ENCODE results near the gene DAPK2. TPM values are rescaled to one million over a fixed set of nuclear protein-coding genes. Genes with fewer than 3 reads are reported as not detected.

The DAPK2 gene
- total RNA-seq, 1 donor from 2014 or later = 0.52 TPM

- H3K27ac Mint-ChIP-seq (ENCODE audit: unreplicated experiment) = no peak overlapping the region
- H3K9me3 Mint-ChIP-seq (ENCODE audit: unreplicated experiment) = peaks cover 2% of the 10 kb centered on the region
- H3K4me3 Mint-ChIP-seq (ENCODE audit: unreplicated experiment) = no peak overlapping the region
- Histone ChIP-seq H4K20me1 (ENCODE audit: insufficient read depth, low read length) (no peaks in the 10 kb centered on the region), H3K4me1 (ENCODE audit: insufficient read depth, low read length) (no peaks in the 10 kb centered on the region), H3K9ac (ENCODE audit: low read length) (no peak overlapping the region), H3K36me3 (ENCODE audit: insufficient read depth, low read length) (no peaks in the 10 kb centered on the region), H3K79me2 (ENCODE audit: insufficient read depth, low read length) (no peaks in the 10 kb centered on the region), H3K27ac (ENCODE audit: low read depth, low read length) (no peak overlapping the region), H3K27me3 (ENCODE audit: insufficient read depth, low read length) (peaks cover 2% of the 10 kb centered on the region), H3K9me3 (ENCODE audit: insufficient read depth, low read depth, low read length) (no peaks in the 10 kb centered on the region), H3K4me2 (ENCODE audit: low read length) (no peak overlapping the region), H3K4me3 (ENCODE audit: insufficient read depth, low read depth, low read length) (no peak overlapping the region), H2AFZ (ENCODE audit: low read depth, low read length) (no peak overlapping the region)
- no peaks in the 10 kb centered on the region for H3K36me3 Mint-ChIP-seq (ENCODE audit: low read depth, unreplicated experiment)
- H3K27me3 Mint-ChIP-seq (ENCODE audit: low read depth, unreplicated experiment) = peaks cover 18% of the 10 kb centered on the region
- DNase-seq (ENCODE audit: low read depth) (no peak), FAIRE-seq (no peak)
- no peak for TF ChIP-seq EZH2 (IDR thresholded peaks at IDR 0.05; ENCODE audit: insufficient read depth, low read length)
- TF ChIP-seq CTCF (IDR thresholded peaks at IDR 0.05; ENCODE audit: insufficient read depth, low read depth, low read length) = no peak
- H3K4me1 Mint-ChIP-seq (ENCODE audit: low read depth, unreplicated experiment) = no peaks in the 10 kb centered on the region
Measured at GRCh38 chr15:63931556-63931955, 114.7 kb downstream of the DAPK2 start.

GRCh38 chr15:63930034-63930433 is 116.3 kb downstream of the DAPK2 start:
- no peak for DNase-seq (ENCODE audit: low read depth)
- no peaks in the 10 kb centered on the region for H3K9me3 ChIP-seq (ENCODE audit: insufficient read depth, low read depth, low read length)
- H4K20me1 ChIP-seq (ENCODE audit: insufficient read depth, low read length) = no peaks in the 10 kb centered on the region
- H3K79me2 ChIP-seq (ENCODE audit: insufficient read depth, low read length) = no peaks in the 10 kb centered on the region
- H3K9ac ChIP-seq (ENCODE audit: low read length) = no peak overlapping the region
- H3K36me3 ChIP-seq (ENCODE audit: insufficient read depth, low read length) = no peaks in the 10 kb centered on the region
- no peaks in the 10 kb centered on the region for H3K4me1 ChIP-seq (ENCODE audit: insufficient read depth, low read length)
- H2AFZ ChIP-seq (ENCODE audit: low read depth, low read length) = no peak overlapping the region
- no peak overlapping the region for H3K4me3 Mint-ChIP-seq (ENCODE audit: unreplicated experiment)
- H3K27ac ChIP-seq (ENCODE audit: low read depth, low read length) = no peak overlapping the region
- H3K4me1 Mint-ChIP-seq (ENCODE audit: low read depth, unreplicated experiment) = no peaks in the 10 kb centered on the region
- no peak for FAIRE-seq
- H3K4me3 ChIP-seq (ENCODE audit: insufficient read depth, low read depth, low read length) = no peak overlapping the region
- no peak overlapping the region for H3K4me2 ChIP-seq (ENCODE audit: low read length)
- peaks cover 29% of the 10 kb centered on the region for H3K27me3 Mint-ChIP-seq (ENCODE audit: low read depth, unreplicated experiment)
- no peak overlapping the region for H3K27ac Mint-ChIP-seq (ENCODE audit: unreplicated experiment)
- peaks cover 2% of the 10 kb centered on the region for H3K9me3 Mint-ChIP-seq (ENCODE audit: unreplicated experiment)
- H3K27me3 ChIP-seq (ENCODE audit: insufficient read depth, low read length) = peaks cover 2% of the 10 kb centered on the region
- no peak for TF ChIP-seq CTCF (IDR thresholded peaks at IDR 0.05; ENCODE audit: insufficient read depth, low read depth, low read length)
- TF ChIP-seq EZH2 (IDR thresholded peaks at IDR 0.05; ENCODE audit: insufficient read depth, low read length) = no peak
- H3K36me3 Mint-ChIP-seq (ENCODE audit: low read depth, unreplicated experiment) = no peaks in the 10 kb centered on the region

GRCh38 chr15:63928185-63928842 is 118.0 kb downstream of the DAPK2 start:
- no peak for TF ChIP-seq EZH2 (IDR thresholded peaks at IDR 0.05; ENCODE audit: insufficient read depth, low read length)
- TF ChIP-seq CTCF (IDR thresholded peaks at IDR 0.05; ENCODE audit: insufficient read depth, low read depth, low read length) = no peak
- no peaks in the 10 kb centered on the region for H3K36me3 ChIP-seq (ENCODE audit: insufficient read depth, low read length)
- H3K27me3 Mint-ChIP-seq (ENCODE audit: low read depth, unreplicated experiment) = peaks cover 30% of the 10 kb centered on the region
- peaks cover 7% of the 10 kb centered on the region for H3K4me1 Mint-ChIP-seq (ENCODE audit: low read depth, unreplicated experiment)
- H3K27ac ChIP-seq (ENCODE audit: low read depth, low read length) = no peak overlapping the region
- H3K9ac ChIP-seq (ENCODE audit: low read length) = no peak overlapping the region
- no peaks in the 10 kb centered on the region for H3K79me2 ChIP-seq (ENCODE audit: insufficient read depth, low read length)
- no peak overlapping the region for H3K4me3 Mint-ChIP-seq (ENCODE audit: unreplicated experiment)
- no peak overlapping the region for H3K4me2 ChIP-seq (ENCODE audit: low read length)
- DNase-seq (ENCODE audit: low read depth) (no peak), FAIRE-seq (no peak)
- H3K27me3 ChIP-seq (ENCODE audit: insufficient read depth, low read length) = peaks cover 2% of the 10 kb centered on the region
- H3K27ac Mint-ChIP-seq (ENCODE audit: unreplicated experiment) = no peak overlapping the region
- H3K4me3 ChIP-seq (ENCODE audit: insufficient read depth, low read depth, low read length) = no peak overlapping the region
- no peaks in the 10 kb centered on the region for H3K9me3 ChIP-seq (ENCODE audit: insufficient read depth, low read depth, low read length)
- H3K36me3 Mint-ChIP-seq (ENCODE audit: low read depth, unreplicated experiment) = no peaks in the 10 kb centered on the region
- H4K20me1 ChIP-seq (ENCODE audit: insufficient read depth, low read length) = no peaks in the 10 kb centered on the region
- H3K4me1 ChIP-seq (ENCODE audit: insufficient read depth, low read length) = no peaks in the 10 kb centered on the region
- no peak overlapping the region for H2AFZ ChIP-seq (ENCODE audit: low read depth, low read length)
- peaks cover 2% of the 10 kb centered on the region for H3K9me3 Mint-ChIP-seq (ENCODE audit: unreplicated experiment)
